Measurements from ENCODE around the gene ZNF699.
"Not testable (repeated sequence)": the region's sequence is repeated elsewhere in the genome, so short reads cannot be mapped to it uniquely, and the experiment has no call there.

Gene ZNF699

DNA sequence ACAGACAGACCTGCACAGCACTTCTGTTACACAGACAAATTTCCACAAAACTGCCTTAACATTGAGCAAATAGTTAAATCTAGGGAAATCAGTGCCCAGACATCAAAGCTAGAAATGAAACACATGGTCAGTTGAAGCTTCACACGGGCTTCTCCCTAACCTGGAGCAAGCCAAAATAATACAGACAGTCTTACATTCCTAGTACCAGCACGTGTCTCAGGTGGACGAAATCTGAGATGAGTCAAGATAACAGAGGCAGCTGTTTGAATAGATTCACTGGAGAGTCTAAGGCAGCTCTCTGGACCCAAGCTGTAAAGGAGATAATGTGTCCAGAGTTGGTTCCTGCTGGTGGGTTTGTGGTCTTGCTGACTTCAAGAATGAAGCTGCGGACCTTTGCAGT, 4.1 kb upstream of the ZNF699 start:
- H3K27me3 Mint-ChIP-seq, result no peaks in the 10 kb centered on the region
- H3K9me3 Mint-ChIP-seq (ENCODE audit: low read depth), result no peaks in the 10 kb centered on the region
- peaks cover 5% of the 10 kb centered on the region for H3K36me3 Mint-ChIP-seq
- H3K4me1 Mint-ChIP-seq (ENCODE audit: low read depth), result peaks cover 2% of the 10 kb centered on the region
- no peak overlapping the region for H3K4me3 Mint-ChIP-seq
- H3K27ac Mint-ChIP-seq, result no peak overlapping the region

DNA sequence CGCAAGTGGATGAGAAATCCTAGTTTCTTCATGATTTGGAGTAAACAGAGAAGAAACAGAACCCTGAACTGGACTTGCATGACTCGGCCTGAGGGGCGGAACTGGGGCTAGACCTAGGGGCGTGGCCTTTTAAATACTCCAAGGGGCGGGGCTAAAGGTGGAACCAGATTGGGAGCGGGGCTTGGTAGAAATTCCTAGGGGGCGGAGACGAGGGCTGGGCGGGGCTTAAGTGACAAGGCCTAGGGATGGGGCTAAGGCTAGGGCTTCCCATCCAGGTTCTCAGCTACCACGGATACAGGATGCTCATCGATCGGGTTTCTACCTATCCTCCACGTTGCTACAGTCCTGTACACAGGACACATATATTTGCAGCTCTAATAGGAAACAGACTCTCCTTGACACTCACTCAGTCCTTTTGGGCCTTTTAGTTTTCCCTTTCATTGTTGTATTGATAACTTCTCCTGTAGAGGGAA, 372 bp upstream of the ZNF699 start:
- Mint-ChIP-seq H3K27me3 (no peaks in the 10 kb centered on the region), H3K4me1 (ENCODE audit: low read depth) (peaks cover 26% of the 10 kb centered on the region), H3K36me3 (peaks cover 9% of the 10 kb centered on the region), H3K27ac (peak overlapping the region; percentile 97), H3K9me3 (ENCODE audit: low read depth) (peaks cover 5% of the 10 kb centered on the region), H3K4me3 (peak overlapping the region; percentile 95)

DNA sequence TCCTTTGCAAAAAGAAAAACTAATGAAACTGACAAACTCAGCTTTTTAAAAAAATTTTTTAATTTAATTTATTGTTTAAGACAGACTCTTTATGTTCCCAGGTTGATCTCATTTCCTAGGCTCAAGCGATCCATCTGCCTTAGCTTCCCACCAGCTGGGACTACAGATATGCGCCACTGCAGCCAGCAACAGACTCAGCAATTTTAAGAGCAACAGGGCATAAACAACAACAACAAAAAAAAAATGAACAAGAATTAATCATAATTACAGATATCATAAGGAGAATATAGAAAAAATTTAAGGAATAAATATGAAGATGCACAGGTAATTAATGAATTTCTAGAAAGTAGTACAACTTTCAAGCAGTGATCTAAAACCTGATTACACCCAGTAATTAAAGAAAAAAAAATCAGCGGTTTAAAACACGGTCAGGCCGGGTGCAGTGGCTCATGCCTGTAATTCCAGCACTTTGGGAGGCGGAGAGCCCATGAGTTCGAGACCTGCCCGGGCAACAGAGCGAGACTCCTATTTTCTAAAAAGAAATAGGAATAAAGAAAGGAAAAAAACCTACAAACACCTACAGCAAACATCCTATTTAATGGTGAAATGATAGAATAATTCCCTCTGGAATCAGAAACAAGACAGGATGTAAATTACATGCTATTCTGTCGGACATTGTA, 1.4 kb downstream of the ZNF699 start:
- Mint-ChIP-seq H3K9me3 (ENCODE audit: low read depth) (peaks cover 6% of the 10 kb centered on the region), H3K4me3 (peak overlapping the region; percentile 95), H3K36me3 (peaks cover 16% of the 10 kb centered on the region), H3K27ac (peak overlapping the region; percentile 89), H3K27me3 (no peaks in the 10 kb centered on the region), H3K4me1 (ENCODE audit: low read depth) (peaks cover 28% of the 10 kb centered on the region)

DNA sequence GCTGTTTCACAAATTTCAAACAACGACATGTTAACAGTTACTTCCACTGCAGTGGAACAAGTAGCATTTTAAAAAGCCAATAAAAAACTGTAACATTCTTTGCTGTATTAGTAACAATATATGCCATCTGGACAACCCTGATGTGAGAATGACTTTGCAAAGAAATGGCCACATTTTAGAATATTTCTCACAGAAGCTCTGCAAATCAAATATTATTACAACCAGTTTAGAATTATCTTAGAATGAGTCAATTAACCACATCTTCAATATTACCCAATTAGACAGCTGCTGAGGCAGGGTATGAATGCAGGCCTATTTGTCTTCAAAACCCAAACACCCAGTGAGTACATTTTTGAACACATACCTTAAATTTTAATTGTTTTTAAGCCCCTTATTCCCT, 3.2 kb downstream of the ZNF699 start:
- Mint-ChIP-seq H3K27me3 (no peaks in the 10 kb centered on the region), H3K27ac (no peak overlapping the region), H3K9me3 (ENCODE audit: low read depth) (peaks cover 11% of the 10 kb centered on the region), H3K4me1 (ENCODE audit: low read depth) (peaks cover 28% of the 10 kb centered on the region), H3K36me3 (peaks cover 28% of the 10 kb centered on the region), H3K4me3 (no peak overlapping the region)

DNA sequence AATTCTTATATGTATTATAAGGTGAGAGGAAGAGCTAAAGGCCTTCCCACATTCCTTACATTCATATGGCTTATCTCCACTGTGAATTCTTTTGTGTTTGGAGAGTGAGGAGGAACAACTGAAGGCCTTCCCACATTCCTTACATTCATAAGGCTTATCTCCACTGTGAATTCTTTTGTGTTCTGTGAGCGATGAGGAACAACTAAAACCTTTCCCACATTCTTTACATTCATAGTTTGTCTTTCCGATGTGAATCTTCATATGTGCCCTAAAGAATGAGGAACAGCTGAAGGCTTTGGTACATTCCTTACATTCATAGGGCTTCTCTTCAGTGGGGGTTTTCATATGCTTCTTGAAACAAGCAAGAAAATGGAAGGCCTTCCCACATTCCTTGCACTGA, 13.3 kb downstream of the ZNF699 start:
- Mint-ChIP-seq H3K27me3 (no peaks in the 10 kb centered on the region), H3K4me3 (no peak overlapping the region), H3K36me3 (peaks cover 72% of the 10 kb centered on the region), H3K4me1 (ENCODE audit: low read depth) (no peaks in the 10 kb centered on the region), H3K27ac (no peak overlapping the region), H3K9me3 (ENCODE audit: low read depth) (peaks cover 36% of the 10 kb centered on the region)

DNA sequence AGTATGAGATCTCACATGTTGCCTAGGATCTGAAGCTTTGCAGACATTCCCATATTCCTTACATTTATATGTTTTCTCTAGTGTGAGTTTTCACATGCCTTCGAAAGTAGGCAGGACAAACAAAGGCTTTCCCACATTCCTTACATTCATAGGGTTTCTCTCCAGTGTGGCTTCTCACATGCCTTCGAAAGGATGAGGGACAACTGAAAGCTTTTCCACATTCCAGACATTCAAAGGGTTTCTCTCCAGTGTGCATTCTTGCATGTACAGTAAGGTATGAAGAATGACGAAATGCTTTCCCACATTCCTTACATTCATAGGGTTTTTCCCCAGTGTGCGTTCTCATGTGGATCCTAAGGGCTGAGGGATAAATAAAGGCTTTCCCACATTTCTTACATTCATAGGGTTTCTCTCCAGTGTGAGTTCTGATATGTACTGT, 14.2 kb downstream of the ZNF699 start:
- Mint-ChIP-seq H3K9me3 (ENCODE audit: low read depth) (peaks cover 32% of the 10 kb centered on the region), H3K27me3 (no peaks in the 10 kb centered on the region), H3K4me1 (ENCODE audit: low read depth) (no peaks in the 10 kb centered on the region), H3K27ac (no peak overlapping the region), H3K4me3 (no peak overlapping the region), H3K36me3 (peaks cover 66% of the 10 kb centered on the region)

DNA sequence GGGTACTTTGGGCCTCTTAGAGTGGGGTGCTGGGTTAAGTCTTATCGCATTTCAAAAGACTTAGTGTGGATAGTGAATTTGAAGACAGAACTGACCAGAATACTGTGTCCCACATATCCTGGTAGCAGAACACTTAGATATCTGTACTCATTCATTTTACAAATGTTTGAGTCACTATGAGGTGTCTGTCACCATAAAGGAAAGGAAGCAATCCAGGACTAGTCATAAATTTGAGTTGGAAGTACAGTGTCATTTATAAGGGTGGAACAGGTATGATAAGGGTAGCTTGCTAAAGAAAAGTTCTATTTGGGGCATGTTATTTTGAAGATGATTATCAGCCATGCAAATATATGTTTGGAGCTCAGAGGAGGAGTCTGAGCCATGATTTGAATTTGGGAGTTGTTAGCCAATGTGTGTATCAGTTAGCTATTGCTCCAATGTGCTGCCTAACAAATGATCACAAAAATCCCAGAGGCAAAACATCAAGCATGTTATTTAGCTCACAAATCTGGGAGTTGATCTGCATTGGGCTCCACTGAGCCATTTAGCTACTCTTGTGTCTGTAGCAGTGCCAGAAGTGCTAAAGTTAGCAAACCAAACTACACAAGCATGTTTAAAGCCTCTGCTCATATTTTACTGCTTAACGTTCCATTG, 20.3 kb downstream of the ZNF699 start:
- Mint-ChIP-seq H3K4me1 (ENCODE audit: low read depth) (no peaks in the 10 kb centered on the region), H3K36me3 (peaks cover 45% of the 10 kb centered on the region), H3K27me3 (no peaks in the 10 kb centered on the region), H3K9me3 (ENCODE audit: low read depth) (peaks cover 31% of the 10 kb centered on the region), H3K27ac (no peak overlapping the region), H3K4me3 (no peak overlapping the region)

DNA sequence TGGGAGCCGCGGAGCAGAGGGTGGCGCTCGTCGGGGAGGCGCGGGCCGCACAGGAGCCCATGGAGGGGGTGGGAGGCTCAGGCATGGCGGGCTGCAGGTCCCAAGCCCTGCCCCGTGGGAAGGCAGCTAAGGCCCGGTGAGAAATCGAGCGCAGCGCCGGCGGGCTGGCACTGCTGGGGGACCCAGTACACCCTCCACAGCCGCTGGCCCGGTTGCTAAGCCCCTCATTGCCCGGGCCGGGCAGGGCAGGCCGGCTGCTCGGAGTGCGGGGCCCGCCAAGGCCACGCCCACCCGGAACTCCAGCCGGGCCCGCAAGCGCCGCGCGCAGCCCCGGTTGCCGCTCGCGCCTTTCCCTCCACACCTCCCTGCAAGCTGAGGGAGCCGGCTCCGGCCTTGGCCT, 26.2 kb downstream of the ZNF699 start:
- H3K4me3 Mint-ChIP-seq, result peak overlapping the region; percentile 67
- H3K9me3 Mint-ChIP-seq (ENCODE audit: low read depth), result peaks cover 26% of the 10 kb centered on the region
- H3K4me1 Mint-ChIP-seq (ENCODE audit: low read depth); H3K27ac Mint-ChIP-seq: not testable (repeated sequence)
- peaks cover 20% of the 10 kb centered on the region for H3K36me3 Mint-ChIP-seq
- H3K27me3 Mint-ChIP-seq, result peaks cover 16% of the 10 kb centered on the region

DNA sequence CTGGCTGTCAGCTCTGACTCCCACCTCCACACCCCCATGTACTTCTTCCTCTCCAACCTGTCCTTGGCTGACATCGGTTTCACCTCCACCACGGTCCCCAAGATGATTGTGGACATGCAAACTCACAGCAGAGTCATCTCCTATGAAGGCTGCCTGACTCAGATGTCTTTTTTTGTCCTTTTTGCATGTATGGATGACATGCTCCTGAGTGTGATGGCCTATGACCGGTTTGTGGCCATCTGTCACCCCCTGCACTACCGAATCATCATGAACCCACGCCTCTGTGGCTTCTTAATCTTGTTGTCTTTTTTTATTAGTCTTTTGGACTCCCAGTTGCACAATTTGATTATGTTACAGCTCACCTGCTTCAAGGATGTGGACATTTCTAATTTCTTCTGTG, 58.4 kb downstream of the ZNF699 start:
- H3K36me3 Mint-ChIP-seq, result no peaks in the 10 kb centered on the region
- H3K4me1 Mint-ChIP-seq (ENCODE audit: low read depth), result no peaks in the 10 kb centered on the region
- H3K27me3 Mint-ChIP-seq, result peaks cover 3% of the 10 kb centered on the region

DNA sequence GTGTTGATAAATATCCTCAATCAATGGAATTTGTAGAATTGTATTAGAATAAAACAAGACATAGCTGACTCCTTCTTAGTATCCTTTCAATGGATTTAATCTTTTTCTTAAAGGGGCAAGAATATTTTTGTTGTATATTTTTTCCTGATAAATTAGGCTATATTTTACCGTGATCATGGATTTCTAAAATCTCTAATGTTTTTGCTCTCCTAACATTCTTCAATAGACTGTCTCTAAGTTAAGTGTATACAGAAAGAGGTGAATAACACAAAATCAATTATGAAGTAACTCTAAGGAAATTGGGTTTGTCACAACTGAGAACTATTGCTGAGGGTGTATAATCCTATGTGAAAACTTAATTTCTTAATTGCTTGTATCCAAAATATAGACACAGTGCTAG, 59.0 kb downstream of the ZNF699 start, which contains the start of gene OR7E24:
Gene OR7E24, plus strand, starts transcription at position 301 of the 400 bp plus-strand sequence. CDS start 114 bp downstream, outside the sequence.
- Mint-ChIP-seq H3K4me1 (ENCODE audit: low read depth) (no peaks in the 10 kb centered on the region), H3K27me3 (peaks cover 3% of the 10 kb centered on the region), H3K36me3 (no peaks in the 10 kb centered on the region), H3K4me3 (no peak within 1 kb of the TSS), H3K27ac (no peak within 1 kb of the TSS), H3K9me3 (ENCODE audit: low read depth) (no peaks in the 10 kb centered on the region)

More for the DNA sequence above, 58.4 kb downstream of the ZNF699 start:
- H3K27ac Mint-ChIP-seq, result no peak overlapping the region
- H3K4me3 Mint-ChIP-seq, result no peak overlapping the region
- no peaks in the 10 kb centered on the region for H3K9me3 Mint-ChIP-seq (ENCODE audit: low read depth)

Data from activated naive CD8-positive, alpha-beta T cell (primary cell).